ENCODE measurements around the gene SLC2A11. TPM values are rescaled to one million over a fixed set of nuclear protein-coding genes. Genes with fewer than 3 reads are reported as not detected.

SLC2A11 gene
- total RNA-seq, 2 donors from 2014 or later = 6.8 to 12.5 TPM

DNA sequence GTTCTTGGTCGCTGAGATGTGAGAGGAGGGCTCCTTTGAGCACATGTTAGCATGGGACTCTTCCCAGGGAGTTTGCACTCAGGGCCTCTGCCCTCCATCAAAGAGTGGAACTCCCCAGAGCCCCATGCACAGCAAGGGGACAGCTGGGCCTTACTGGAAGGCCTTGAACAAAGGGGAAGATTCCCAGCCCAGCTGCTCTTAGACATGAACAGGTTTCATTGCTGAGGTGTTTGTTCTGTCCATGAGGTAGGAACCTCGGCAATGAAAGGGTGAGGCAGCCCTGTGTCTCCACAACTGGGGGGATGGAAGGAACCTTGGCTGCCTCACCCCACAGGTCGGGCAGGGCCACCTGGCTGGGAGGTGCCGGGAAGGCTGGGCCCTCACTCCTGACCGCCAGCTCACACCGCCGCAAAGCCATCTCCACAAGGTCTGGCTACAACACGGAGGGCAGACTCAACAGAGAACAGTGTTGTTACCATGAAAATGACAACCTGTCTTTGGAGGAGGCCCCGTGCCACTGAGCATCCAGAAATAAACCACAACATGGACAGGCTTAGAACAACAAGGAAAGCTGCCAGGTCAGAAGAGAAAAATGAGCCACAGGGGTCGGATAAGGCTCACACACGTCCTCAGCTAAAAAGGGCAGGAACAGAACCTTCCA lies 22.1 kb upstream of the SLC2A11 start:
- Mint-ChIP-seq H3K4me1 (ENCODE audit: low read depth in 2 of 2) (peaks cover 20 to 29% of the 10 kb centered on the region in 2 donors), H3K27me3 (no peaks in the 10 kb centered on the region), H3K27ac (no peak overlapping the region), H3K36me3 (no peaks in the 10 kb centered on the region), H3K4me3 (no peak overlapping the region), H3K9me3 (no peaks in the 10 kb centered on the region)
- no peak for DNase-seq (ENCODE audit: low spot score)
- no peak for ATAC-seq

DNA sequence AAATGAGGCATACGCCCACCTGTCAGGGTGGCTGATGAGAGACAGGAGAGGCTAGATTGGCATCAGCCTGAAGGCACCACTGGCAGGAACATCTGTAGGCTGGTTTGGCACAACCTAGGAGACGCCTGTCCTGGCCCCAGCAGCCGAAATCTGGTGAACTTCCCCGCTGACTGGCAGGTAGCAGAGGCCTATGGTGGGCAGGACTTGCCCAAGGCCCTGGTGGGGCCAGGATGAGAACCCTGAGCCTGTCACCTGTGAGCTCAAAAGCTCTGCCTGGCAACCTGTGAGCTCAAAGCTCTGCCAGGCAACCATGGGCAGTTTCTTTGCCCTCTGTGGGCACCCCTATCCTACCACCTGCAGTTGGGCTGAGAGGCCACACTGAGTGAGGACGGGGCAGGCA lies 21.4 kb upstream of the SLC2A11 start:
- DNase-seq (ENCODE audit: low spot score) (no peak), ATAC-seq (no peak)
- Mint-ChIP-seq H3K9me3 (no peaks in the 10 kb centered on the region), H3K4me1 (ENCODE audit: low read depth in 2 of 2) (peaks cover 20 to 30% of the 10 kb centered on the region in 2 donors), H3K27me3 (no peaks in the 10 kb centered on the region), H3K36me3 (no peaks in the 10 kb centered on the region), H3K27ac (no peak overlapping the region), H3K4me3 (no peak overlapping the region)

DNA sequence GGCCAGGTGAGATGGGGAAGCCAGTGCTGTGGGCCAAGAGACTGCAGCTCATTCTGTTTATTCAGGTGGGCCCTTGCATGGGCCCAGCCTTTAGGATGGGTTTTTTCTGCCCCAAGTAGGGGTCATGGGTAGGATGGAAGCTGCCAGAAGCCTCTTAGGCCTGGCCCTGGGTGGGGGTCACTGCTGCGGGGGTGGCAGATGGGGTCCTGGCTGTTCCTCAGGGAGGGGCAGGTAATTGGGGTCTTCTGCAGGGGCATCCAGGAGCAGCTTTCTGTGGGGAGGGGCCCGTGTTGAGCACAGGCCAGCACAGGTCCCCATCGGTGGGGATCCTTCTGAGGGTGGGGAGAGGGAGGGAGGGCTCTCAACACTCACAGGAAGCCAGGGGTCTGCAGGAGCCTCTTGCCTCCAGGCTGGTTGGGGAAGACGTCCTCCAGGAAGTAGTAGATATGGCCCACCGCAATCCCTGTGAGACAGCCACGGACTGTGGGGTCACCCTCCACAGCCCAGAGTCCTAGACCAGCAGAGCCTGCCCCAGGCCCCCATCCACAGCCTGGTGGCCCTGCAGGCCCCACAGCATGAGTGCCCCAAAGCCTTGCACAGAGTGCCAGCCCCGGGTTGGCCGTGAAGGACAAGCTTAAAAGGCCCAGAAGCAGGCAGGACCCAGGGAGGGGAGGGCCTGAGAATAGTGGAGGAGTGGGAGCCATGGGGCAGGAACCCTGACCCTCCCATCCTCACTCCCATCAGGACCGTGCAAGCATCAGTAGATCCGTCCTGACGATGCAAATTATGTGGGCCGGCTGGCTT lies 20.8 kb upstream of the SLC2A11 start:
- H3K4me3 Mint-ChIP-seq = peak overlapping the region; percentile 97

DNA sequence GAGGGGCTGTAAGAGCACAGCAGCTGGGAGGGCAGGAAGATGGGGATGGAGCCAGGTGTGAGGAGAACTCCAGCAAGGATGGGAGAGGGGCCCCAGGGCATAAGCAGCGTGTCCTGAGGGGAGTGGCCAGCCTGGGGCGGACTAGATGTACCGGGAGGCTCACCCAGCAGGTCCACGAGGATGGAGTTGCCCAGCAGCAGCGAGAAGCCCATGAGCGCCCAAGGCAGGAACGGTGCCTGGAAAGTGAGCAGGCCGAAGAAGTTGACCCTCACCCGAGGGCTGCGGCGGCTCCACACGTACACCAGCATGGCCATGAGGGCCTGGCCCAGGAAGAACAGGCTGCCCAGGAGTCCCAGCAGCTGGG lies 20.2 kb upstream of the SLC2A11 start:
- ATAC-seq (no peak), DNase-seq (ENCODE audit: low spot score) (no peak)
- Mint-ChIP-seq H3K27me3 (no peaks in the 10 kb centered on the region), H3K27ac (no peak overlapping the region), H3K4me3 (peak overlapping the region; percentile 97), H3K4me1 (ENCODE audit: low read depth in 2 of 2) (peaks cover 20 to 30% of the 10 kb centered on the region in 2 donors), H3K9me3 (no peaks in the 10 kb centered on the region), H3K36me3 (no peaks in the 10 kb centered on the region)

More for the DNA sequence above, 20.8 kb upstream of the SLC2A11 start:
- no peaks in the 10 kb centered on the region for H3K9me3 Mint-ChIP-seq
- DNase-seq (ENCODE audit: low spot score) = no peak
- H3K36me3 Mint-ChIP-seq = no peaks in the 10 kb centered on the region
- ATAC-seq = no peak
- H3K27ac Mint-ChIP-seq = no peak overlapping the region
- peaks cover 20 to 30% of the 10 kb centered on the region in 2 donors for H3K4me1 Mint-ChIP-seq (ENCODE audit: low read depth in 2 of 2)
- H3K27me3 Mint-ChIP-seq = no peaks in the 10 kb centered on the region

DNA sequence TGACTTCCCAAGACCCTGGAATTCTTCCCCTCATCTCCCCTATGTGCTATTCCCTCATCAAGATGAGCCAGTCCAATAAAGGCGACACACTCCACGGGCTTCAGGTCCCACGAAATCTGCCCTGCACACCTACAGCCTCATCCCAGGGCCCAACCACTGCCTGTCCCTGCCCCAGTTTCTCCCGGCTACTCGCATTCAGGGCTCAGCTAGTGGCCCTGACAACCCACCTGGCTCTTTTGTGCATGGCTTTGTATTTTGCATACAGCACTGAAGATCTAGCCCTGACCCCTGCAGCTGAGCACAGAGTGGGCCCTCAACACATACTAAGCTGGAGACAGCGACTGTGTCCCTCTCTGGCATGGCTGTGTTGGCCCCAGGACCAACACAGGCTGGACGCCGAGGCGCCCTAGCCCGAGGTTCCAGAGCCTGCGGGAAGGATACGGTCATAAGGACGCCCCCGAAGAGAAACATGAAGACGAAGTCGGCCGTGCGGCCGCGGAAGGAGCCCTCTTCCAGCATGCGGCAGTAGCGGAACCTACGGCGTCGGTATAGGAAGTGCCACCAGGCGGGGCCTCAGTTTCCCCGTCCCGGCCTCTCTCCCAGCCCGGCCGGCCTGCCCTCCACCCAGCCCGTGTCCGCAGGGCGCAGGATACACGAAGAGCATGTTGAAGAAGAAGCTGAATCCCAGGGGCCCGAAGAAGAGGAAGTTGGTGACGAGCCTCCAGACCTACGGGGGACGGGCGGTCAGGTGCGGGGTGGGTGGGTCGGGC lies 19.6 kb upstream of the SLC2A11 start:
- DNase-seq (ENCODE audit: low spot score) = no peak
- Mint-ChIP-seq H3K4me3 (peak overlapping the region; percentile 97), H3K4me1 (ENCODE audit: low read depth in 2 of 2) (peaks cover 20 to 30% of the 10 kb centered on the region in 2 donors), H3K36me3 (no peaks in the 10 kb centered on the region), H3K27ac (peak overlapping the region; percentile 74 to 80), H3K27me3 (no peaks in the 10 kb centered on the region), H3K9me3 (no peaks in the 10 kb centered on the region)
- no peak for ATAC-seq

DNA sequence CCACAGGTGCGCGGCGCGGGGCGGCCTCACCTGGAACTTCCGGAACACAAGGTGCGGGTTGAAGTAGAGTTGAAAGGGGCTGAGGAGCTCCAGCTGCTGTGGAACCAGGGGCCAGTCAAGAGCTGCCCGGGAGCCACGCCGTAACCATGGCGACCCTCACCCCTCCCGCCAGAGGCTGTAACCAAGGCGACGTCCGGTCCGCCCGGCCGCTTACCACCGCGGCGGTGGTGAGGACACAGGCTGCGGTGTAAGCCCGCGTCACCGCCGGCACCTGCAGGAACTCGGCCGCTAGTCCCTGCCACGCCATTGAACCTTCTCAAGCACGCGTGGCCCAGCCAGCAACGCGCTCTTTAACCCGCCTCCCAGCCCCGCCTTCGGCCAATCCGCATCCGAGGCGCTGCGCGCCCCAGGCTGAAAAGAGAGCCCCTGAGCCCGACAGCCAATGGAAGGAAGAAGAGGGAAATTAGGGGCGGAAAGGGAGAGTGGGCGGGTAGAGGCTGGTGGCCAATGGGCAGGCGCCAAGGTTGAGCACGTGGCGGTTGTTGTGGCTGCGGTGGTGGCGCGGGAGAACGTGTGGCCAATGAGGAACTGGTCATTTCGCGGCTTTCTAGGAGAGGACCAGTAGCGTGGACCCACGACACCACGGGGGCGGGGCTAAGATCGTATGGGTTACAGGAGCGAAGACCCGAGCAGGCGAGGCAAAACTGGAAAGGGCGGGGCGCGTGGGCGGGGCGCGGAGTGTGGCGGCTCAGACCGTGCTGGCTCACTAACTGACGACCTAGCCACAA lies 18.8 kb upstream of the SLC2A11 start, which contains the start of gene DERL3:
DERL3 (minus strand) TSS at position 326 of the 788 bp plus-strand sequence; CDS start at position 307, 19 bp downstream.
- H3K27me3 Mint-ChIP-seq = no peaks in the 10 kb centered on the region
- no peaks in the 10 kb centered on the region for H3K36me3 Mint-ChIP-seq
- no peaks in the 10 kb centered on the region for H3K9me3 Mint-ChIP-seq
- DNase-seq (ENCODE audit: low spot score) (peak; percentile 99), ATAC-seq (peak; percentile 95 to 96)
- peaks cover 20 to 30% of the 10 kb centered on the region in 2 donors for H3K4me1 Mint-ChIP-seq (ENCODE audit: low read depth in 2 of 2)
- peak within 1 kb of the TSS; percentile 74 to 80 for H3K27ac Mint-ChIP-seq
- H3K4me3 Mint-ChIP-seq = peak within 1 kb of the TSS; percentile 97

DNA sequence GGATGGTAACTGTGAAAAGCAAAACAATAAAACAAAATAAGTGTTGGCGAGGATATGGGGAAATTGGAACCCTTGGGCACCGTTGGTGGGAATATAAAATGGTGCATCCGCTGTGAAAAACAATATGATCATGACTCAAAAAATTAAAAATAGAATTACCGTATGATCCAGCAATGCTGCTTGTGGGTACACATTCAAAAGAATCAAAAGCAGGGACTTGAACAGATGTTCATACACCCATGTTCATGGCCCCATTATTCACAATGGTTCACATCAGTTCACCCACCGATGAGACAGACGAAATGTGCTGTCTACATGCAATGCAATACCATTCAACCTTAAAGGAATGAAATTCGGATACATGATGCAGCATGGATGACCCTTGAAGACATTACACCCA lies 17.6 kb upstream of the SLC2A11 start:
- H3K9me3 Mint-ChIP-seq = no peaks in the 10 kb centered on the region
- H3K4me3 Mint-ChIP-seq = peak overlapping the region; percentile 97
- H3K4me1 Mint-ChIP-seq (ENCODE audit: low read depth in 2 of 2) = peaks cover 20 to 38% of the 10 kb centered on the region in 2 donors
- ATAC-seq = no peak
- no peaks in the 10 kb centered on the region for H3K36me3 Mint-ChIP-seq
- no peak for DNase-seq (ENCODE audit: low spot score)
- H3K27ac Mint-ChIP-seq = no peak overlapping the region
- H3K27me3 Mint-ChIP-seq = no peaks in the 10 kb centered on the region

DNA sequence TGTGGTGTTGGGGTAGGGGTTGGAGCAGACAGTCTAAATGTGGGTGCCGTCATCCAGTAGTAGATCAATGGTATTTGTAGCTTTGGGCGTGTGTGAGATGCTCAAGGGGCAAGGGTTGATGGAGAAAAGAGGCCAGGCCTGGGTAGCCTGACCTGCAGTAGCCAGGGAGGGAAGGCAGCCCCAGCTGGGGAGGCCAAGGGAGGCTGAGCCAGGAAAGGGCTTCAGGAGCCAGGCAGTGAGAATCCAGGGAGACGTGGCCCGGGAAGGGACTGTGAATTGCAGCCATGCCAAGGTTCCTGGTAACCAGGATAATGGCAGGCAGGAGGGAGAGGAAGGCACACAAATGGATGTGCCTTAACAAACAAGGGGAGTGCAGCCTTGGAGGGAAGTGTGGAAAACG lies 16.4 kb upstream of the SLC2A11 start:
- ATAC-seq = no peak
- Mint-ChIP-seq H3K9me3 (no peaks in the 10 kb centered on the region), H3K4me3 (peak overlapping the region; percentile 20), H3K4me1 (ENCODE audit: low read depth in 2 of 2) (peaks cover 20 to 35% of the 10 kb centered on the region in 2 donors), H3K36me3 (no peaks in the 10 kb centered on the region), H3K27ac (no peak overlapping the region), H3K27me3 (no peaks in the 10 kb centered on the region)
- DNase-seq (ENCODE audit: low spot score) = peak; percentile 42

DNA sequence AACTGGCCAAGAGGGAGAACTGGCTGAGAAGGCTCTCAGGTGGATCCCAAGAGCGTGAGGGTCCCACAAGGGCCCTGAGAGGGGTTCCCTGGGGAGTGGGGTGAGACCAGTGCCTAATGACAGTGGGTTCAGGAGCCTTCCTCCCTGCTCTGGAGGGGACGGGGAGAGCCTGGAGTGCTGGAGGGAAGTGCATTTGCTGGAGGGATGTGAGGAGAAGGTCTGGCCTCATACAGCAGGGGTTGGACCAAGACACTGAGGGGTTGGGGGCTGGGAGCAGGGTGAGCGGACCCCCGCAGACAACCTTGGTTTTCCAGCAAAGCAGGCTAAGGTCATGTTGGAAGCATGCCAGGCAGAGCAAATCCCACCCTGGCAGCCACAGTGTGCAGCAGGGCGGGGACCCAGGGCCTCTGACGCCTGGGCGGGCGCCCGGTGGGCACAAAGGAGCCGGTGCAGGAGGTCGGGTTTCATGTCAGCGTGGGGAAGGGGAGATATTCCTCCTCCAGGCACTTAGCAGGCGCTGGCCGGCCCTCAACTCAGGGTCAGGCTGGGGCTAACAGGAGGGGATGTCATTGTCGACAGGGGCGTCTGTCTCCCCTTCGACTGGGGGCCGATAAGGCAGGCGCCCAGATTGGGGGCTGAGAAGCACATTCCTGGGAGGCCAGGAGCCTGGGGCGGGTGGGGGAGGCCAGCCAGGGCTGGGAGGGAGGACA lies 15.8 kb upstream of the SLC2A11 start:
- Mint-ChIP-seq H3K27ac (no peak overlapping the region), H3K27me3 (no peaks in the 10 kb centered on the region), H3K4me1 (ENCODE audit: low read depth in 2 of 2) (peaks cover 20 to 32% of the 10 kb centered on the region in 2 donors), H3K36me3 (no peaks in the 10 kb centered on the region), H3K4me3 (no peak overlapping the region), H3K9me3 (no peaks in the 10 kb centered on the region)
- ATAC-seq (no peak), DNase-seq (ENCODE audit: low spot score) (peak; percentile 57)

DNA sequence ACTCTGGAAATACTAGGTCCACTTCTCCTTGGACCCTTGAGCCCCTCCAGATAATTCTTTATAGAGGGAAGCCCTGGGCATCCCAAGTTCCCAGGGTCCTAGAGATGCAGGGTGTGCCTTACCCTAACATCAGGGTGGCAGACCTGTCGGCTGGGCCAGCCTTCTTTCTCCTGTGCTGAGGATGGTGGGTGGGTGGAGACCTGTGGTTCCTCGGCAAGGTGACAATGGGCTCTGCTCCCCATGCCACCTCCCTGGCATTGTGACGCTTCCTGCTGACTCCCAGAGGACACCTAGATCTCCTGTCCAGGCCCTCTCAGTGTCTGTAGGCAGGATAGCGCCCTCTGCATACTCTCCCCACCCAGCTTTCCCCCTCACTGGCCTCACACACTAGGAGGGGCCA lies 15.1 kb upstream of the SLC2A11 start:
- Mint-ChIP-seq H3K27me3 (no peaks in the 10 kb centered on the region), H3K9me3 (no peaks in the 10 kb centered on the region), H3K36me3 (no peaks in the 10 kb centered on the region), H3K27ac (no peak overlapping the region), H3K4me3 (no peak overlapping the region), H3K4me1 (ENCODE audit: low read depth in 2 of 2) (peaks cover 20 to 28% of the 10 kb centered on the region in 2 donors)
- DNase-seq (ENCODE audit: low spot score) (no peak), ATAC-seq (no peak)

DNA sequence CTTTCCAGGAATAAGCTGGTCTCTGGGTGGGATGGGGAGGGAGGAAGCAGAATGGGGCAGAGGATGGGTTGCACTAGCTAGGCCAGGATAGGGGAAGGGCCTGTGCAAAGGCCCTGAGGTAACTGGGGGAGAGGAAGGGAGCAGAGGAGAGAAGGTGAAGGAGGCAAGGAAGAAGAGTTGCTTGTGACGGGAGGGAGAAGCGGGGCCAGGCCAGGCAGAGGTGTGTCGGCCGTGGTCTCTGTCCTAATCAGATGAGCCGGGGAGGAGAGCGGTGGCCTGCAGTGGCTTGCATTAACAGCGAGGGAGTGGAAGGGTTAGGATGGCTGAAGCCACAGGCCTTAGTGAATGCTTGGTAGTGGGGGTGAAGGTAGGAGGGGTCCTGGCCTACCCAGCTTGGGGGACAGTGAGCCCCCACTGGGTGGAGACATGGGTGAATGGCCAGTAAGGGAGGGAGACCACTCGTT lies 12.9 kb upstream of the SLC2A11 start:
- no peak for ATAC-seq
- H3K4me3 Mint-ChIP-seq = no peak overlapping the region
- DNase-seq (ENCODE audit: low spot score) = peak; percentile 28
- H3K4me1 Mint-ChIP-seq (ENCODE audit: low read depth in 2 of 2) = peaks cover 3 to 11% of the 10 kb centered on the region in 2 donors
- H3K27me3 Mint-ChIP-seq = no peaks in the 10 kb centered on the region
- no peaks in the 10 kb centered on the region for H3K9me3 Mint-ChIP-seq
- no peak overlapping the region for H3K27ac Mint-ChIP-seq
- H3K36me3 Mint-ChIP-seq = no peaks in the 10 kb centered on the region

DNA sequence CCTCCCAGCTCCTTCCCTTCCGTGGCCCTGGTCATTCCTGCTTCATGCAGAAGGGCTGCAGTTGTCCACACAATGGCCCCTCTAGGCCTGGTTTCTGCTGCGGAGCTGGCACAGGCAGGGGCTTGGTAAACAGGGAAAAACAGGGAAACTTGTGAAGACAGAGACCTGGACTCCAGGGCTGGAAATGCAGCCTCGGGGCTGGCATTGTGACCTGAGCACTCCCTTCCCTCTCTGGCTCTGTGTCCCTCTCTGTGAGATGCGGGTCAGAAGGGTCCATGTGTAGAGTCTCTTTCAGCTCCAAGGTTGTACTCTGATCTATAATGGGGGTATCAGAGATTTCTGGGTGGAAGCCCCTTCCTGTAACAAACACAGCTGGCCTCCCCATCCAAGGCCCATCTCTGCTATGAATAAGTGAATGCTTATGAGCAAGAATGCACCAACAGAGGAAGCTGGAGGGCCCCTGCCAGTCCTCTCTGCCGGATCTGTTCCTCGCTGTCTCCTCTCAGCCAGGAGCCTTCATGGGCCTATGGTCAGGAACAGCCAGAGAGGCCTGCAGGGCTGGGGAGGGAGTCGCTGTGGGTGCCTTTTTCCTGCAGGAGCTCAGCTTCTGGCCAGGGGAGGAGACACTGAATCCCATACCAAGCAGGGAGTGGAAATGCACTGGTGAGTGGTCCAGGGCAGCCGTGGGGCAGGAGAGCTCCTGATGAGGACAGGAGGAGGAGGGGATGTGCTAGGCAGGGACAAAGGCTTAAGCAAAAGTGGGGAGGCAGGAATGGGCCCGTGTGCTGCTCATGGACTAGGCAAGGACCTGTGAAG lies 12.2 kb upstream of the SLC2A11 start:
- Mint-ChIP-seq H3K4me1 (ENCODE audit: low read depth in 2 of 2) (peaks cover 0 to 14% of the 10 kb centered on the region in 2 donors), H3K4me3 (no peak overlapping the region), H3K27me3 (no peaks in the 10 kb centered on the region), H3K27ac (no peak overlapping the region), H3K9me3 (no peaks in the 10 kb centered on the region), H3K36me3 (no peaks in the 10 kb centered on the region)
- DNase-seq (ENCODE audit: low spot score) (peak; percentile 18), ATAC-seq (no peak)
